ENCODE results near the gene ZFX. TPM values are rescaled to one million over a fixed set of nuclear protein-coding genes. Genes with fewer than 3 reads are reported as not detected.

Gene ZFX
- total RNA-seq, 4 donors from 2014 or later: 19.2 to 88.0 (median 49.5) TPM

DNA sequence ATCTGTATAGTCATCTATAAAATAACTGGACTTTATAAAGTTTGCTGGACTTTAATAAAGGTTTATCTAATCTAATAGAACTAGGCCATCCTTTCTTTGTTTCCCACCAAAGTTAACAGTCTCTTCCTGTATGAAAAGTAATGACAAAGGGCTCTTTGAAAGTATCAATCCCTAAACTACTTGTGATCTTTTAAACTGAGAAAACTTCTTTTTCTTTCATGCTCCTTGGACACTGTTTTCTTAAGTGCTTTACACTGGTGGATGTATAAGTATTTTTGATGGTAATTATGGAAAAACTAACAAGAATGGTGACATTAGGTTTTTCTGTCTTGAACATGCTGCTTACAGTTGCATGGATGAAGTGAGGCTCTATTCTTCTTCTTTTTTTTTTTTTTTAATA, 2.4 kb upstream of the ZFX start:
- intact Hi-C loops (cut with DNase I): no loop called here
- peaks cover 24 to 47% (median 36%) of the 10 kb centered on the region in 3 donors for H3K4me1 ChIP-seq

DNA sequence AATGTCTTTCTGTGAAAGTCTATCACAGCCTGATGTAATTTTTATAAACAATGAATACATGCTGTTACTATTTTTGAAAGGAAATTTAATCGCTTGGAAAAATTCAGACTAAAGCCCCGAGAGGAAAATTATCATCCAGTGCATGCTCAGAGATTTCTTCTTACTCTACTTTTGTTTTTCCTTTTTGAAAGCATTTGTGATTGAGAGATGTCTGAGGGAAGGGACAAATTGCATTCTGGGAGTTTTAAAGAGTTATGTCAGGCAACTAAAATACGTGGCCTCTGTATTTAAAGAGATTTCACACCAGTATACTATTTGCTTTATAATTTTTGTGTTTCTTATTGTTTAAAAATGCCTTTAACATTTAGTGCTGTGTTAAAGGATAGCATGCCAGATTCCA, 1.4 kb upstream of the ZFX start:
- Histone ChIP-seq H3K4me1 (peaks cover 25 to 56% (median 39%) of the 10 kb centered on the region in 3 donors), H3K36me3 (no peaks in the 10 kb centered on the region), H3K9me3 (no peaks in the 10 kb centered on the region), H3K4me3 (peak overlapping the region in 2 of 4 donors; percentile 69 to 88), H3K27me3 (no peaks in the 10 kb centered on the region), H3K27ac (peak overlapping the region; percentile 94 to 100 (median 96))
- intact Hi-C loops (cut with DNase I): no loop called here
- no peak for DNase-seq
- no peak for TF ChIP-seq POLR2A (IDR thresholded peaks at IDR 0.05)
- TF ChIP-seq, protein P1, sequence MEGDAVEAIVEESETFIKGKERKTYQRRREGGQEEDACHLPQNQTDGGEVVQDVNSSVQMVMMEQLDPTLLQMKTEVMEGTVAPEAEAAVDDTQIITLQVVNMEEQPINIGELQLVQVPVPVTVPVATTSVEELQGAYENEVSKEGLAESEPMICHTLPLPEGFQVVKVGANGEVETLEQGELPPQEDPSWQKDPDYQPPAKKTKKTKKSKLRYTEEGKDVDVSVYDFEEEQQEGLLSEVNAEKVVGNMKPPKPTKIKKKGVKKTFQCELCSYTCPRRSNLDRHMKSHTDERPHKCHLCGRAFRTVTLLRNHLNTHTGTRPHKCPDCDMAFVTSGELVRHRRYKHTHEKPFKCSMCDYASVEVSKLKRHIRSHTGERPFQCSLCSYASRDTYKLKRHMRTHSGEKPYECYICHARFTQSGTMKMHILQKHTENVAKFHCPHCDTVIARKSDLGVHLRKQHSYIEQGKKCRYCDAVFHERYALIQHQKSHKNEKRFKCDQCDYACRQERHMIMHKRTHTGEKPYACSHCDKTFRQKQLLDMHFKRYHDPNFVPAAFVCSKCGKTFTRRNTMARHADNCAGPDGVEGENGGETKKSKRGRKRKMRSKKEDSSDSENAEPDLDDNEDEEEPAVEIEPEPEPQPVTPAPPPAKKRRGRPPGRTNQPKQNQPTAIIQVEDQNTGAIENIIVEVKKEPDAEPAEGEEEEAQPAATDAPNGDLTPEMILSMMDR (IDR thresholded peaks at IDR 0.05): no peak
- 10 to 13% methylated on average over 3 of the region's 3 CpGs for WGBS, 2 donors

More for the DNA sequence above, 2.4 kb upstream of the ZFX start:
- Histone ChIP-seq H3K4me3 (no peak overlapping the region), H3K27me3 (no peaks in the 10 kb centered on the region), H3K27ac (peak overlapping the region in 2 of 4 donors; percentile 95 to 98), H3K9me3 (no peaks in the 10 kb centered on the region), H3K36me3 (no peaks in the 10 kb centered on the region)
- TF ChIP-seq, protein P1 (IDR thresholded peaks at IDR 0.05): no peak
- no peak for TF ChIP-seq POLR2A (IDR thresholded peaks at IDR 0.05)
- no peak for DNase-seq

DNA sequence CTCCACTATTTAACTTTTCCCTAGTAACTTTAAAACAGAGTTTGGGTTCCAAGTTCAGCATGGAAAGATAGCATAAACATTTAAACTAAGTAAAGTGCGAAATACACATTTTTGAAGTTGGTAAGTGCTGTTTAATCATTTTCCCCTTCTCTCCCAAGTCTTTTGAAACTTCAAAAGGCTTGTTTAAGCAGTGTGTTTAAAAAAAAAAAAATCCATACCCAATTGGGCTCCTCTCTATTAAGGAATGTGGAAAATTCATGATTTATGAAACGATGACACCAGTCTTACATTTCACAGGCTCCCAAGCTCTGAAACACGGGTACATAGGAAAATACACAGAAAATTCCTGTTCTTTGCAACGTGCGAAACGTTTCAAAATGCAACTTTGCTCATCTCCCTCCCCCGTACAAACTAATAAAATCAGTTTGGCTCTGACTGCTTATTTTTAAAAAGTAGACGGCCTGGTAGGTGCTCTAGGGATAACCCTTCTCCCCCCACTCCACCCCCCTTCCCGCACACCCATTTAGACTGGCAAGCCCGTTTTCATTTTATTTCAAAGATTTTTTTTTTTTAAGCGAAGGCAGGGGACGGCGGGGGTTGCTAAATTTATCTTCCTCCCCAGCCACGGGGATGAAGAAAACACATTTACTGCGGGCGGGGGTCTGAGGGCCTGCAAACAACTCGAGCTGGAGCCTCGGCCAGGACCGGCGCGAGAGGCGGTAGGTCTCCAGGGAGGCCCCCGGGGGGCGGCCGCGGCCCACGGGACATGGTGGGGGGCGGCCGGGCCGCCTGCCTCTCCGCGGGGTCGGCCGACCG, 786 bp upstream of the ZFX start:
- Histone ChIP-seq H3K27me3 (no peaks in the 10 kb centered on the region), H3K27ac (peak overlapping the region; percentile 94 to 100 (median 96)), H3K4me3 (peak overlapping the region; percentile 52 to 88 (median 66)), H3K4me1 (peaks cover 25 to 63% (median 46%) of the 10 kb centered on the region in 3 donors), H3K9me3 (no peaks in the 10 kb centered on the region), H3K36me3 (no peaks in the 10 kb centered on the region)
- TF ChIP-seq, protein P1 (IDR thresholded peaks at IDR 0.05): peak in 1 of 6 experiments; percentile 3
- TF ChIP-seq POLR2A (IDR thresholded peaks at IDR 0.05): no peak
- DNase-seq: no peak
- intact Hi-C loops (cut with DNase I): no loop called here
- 4 to 5% methylated on average over 10 of the region's 35 CpGs for WGBS, 2 donors

DNA sequence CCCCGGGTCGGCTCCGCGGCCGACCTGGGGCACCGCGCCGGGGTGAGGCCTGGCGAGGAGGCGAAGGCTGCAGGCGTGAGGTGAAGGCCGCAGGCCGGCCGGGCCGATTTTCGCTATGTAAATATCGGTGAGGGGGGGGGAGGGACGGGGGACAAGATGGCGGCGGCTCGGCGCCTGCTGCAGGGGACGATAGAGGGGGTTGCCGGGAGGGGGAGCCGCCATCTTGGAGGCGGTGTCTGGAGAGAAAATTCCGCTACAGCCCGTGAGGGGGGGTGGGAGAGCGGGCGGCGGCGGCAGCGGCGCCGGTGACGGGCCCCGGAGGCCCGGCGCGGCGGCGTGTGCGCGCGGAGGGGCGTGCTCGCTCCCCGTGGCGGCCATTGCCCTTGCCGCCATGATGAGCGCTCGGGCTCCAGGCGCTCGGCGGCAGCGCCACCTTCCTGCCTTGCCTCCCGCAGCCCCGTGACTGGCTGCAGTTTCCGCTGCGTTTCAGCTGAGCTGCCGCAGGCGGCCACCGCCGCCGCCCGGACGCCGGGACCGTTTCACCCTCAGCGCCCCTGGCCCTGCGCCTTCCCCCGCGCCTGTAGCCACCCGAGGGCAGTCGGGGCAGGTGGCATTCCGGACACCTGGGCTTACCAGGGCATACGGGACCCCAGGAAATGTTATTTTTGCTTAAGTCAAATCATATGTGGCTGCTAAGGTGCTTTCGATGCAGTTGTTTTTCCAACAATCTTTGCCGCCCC, 692 bp downstream of the ZFX start:
- TF ChIP-seq POLR2A (IDR thresholded peaks at IDR 0.05): peak in 2 of 4 donors; percentile 15 to 52
- TF ChIP-seq, protein P1 (IDR thresholded peaks at IDR 0.05): peak; percentile 30 to 66 (median 40)
- H3K27ac ChIP-seq: peak overlapping the region; percentile 94 to 100 (median 96)
- H3K4me3 ChIP-seq: peak overlapping the region; percentile 52 to 88 (median 66)
- intact Hi-C loops (cut with DNase I): no loop called here
- H3K27me3 ChIP-seq: no peaks in the 10 kb centered on the region
- 0% methylated on average over 2 of the region's 79 CpGs for WGBS, 2 donors
- no peaks in the 10 kb centered on the region for H3K9me3 ChIP-seq
- H3K36me3 ChIP-seq: no peaks in the 10 kb centered on the region
- H3K4me1 ChIP-seq: peaks cover 25 to 77% (median 54%) of the 10 kb centered on the region in 3 donors
- peak; percentile 75 for DNase-seq

DNA sequence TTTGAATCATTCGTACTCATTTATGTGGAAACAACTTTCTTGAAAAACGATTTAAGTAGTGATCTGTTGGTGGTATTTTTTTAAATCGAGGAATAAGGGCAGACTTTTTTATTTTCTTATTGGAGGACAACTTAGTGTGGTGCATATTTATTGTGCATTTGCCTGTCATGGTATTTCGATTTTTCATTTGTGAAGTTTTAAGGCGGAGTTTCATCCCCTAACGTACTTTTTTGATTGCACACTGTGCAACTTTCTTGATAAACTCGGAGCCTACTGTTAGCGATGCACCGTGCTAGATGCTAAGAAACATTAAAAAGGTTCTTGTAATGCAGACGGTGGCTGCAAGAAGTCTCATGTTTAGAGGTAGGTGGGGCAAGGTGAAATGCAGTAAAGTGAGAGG, 1.4 kb downstream of the ZFX start:
- H3K9me3 ChIP-seq: no peaks in the 10 kb centered on the region
- intact Hi-C loops (cut with DNase I): no loop called here
- 1% methylated on average over 10 of the region's 10 CpGs for WGBS, 2 donors
- peaks cover 20 to 77% (median 50%) of the 10 kb centered on the region in 3 donors for H3K4me1 ChIP-seq
- H3K27me3 ChIP-seq: no peaks in the 10 kb centered on the region
- H3K36me3 ChIP-seq: no peaks in the 10 kb centered on the region
- TF ChIP-seq POLR2A (IDR thresholded peaks at IDR 0.05): no peak
- TF ChIP-seq, protein P1 (IDR thresholded peaks at IDR 0.05): no peak
- no peak for DNase-seq
- H3K27ac ChIP-seq: peak overlapping the region; percentile 94 to 100 (median 96)
- H3K4me3 ChIP-seq: peak overlapping the region; percentile 52 to 88 (median 66)
